Tibial nerve (tissue), 4 donors: ENCODE measurements around the gene ACOT8. TPM values are rescaled to one million over a fixed set of nuclear protein-coding genes. Genes with fewer than 3 reads are reported as not detected.
"Not testable (repeated sequence)": the region's sequence is repeated elsewhere in the genome, so short reads cannot be mapped to it uniquely, and the experiment has no call there.

Experiments used
- DNase-seq, 2 donors: peaks; one replicate each; pipeline ENCODE4 v3.0.0-alpha.2; 2019; ENCODE audit warnings: low spot score in 2 of 2
- H3K27ac ChIP-seq, 4 donors: fragments of 200-600 bp; sonication (generic) in 3 of 4; one replicate each; pipeline ENCODE4 v1.5.1; 2017 to 2019; ENCODE audit warnings: mild to moderate bottlenecking in 1 of 4
- H3K27me3 ChIP-seq, 2 donors: fragments of 200-600 bp; sonication (generic) in 1 of 2; one replicate each; pipeline versions ENCODE4 v1.5.1 to v1.6.0; 2017 to 2019
- H3K36me3 ChIP-seq, 3 donors: fragments of 200-600 bp; sonication (generic); one replicate each; pipeline ENCODE4 v1.5.1; 2018 to 2019
- H3K4me1 ChIP-seq, 4 donors: fragments of 200-600 bp; sonication (generic) in 3 of 4; one replicate each; pipeline ENCODE4 v1.5.1; 2017 to 2019
- H3K4me3 ChIP-seq, 4 donors: fragments of 200-600 bp; sonication (generic) in 3 of 4; one replicate each; pipeline ENCODE4 v1.5.1; 2017 to 2019; ENCODE audit warnings: mild to moderate bottlenecking in 1 of 4, moderate library complexity in 1 of 4
- H3K9me3 ChIP-seq, 4 donors: fragments of 200-600 bp; sonication (generic) in 3 of 4; one replicate each; pipeline ENCODE4 v1.5.1; 2017 to 2019
- EP300 ChIP-seq, 2 donors: sonication (generic); formaldehyde crosslinking; IDR thresholded peaks; one replicate each; pipeline ENCODE4 v1.6.1; 2017; ENCODE audit warnings: antibody characterized with exemption in 2 of 2, mild to moderate bottlenecking in 1 of 2
- POLR2A ChIP-seq, 2 donors: fragments of 450-650 bp; IDR thresholded peaks; one replicate each; pipeline ENCODE4 v1.6.1; 2017; ENCODE audit warnings: antibody characterized with exemption in 2 of 2, mild to moderate bottlenecking in 2 of 2, moderate library complexity in 2 of 2
- WGBS, 2 donors: methylation state at CpG; one replicate each; pipeline ENCODE4 v1.1.5; 2018; 5-methylcytosine and 5-hydroxymethylcytosine counted together
- total RNA-seq, 4 donors: library from RNA; depleted of rRNA; stranded (reverse); fragments of >200 nt; gene quantifications; one replicate each; pipeline ENCODE4 v1.1.0, GENCODE V29; 2016
- TF ChIP-seq, protein P1 (sequence below), 5 experiments: fragments of 200-600 bp in 3 of 5; fragments of 450-650 bp in 2 of 5; sonication (generic) in 3 of 5; IDR thresholded peaks; one replicate each; pipeline ENCODE4 v1.5.1; 2016 to 2019; ENCODE audit warnings: antibody characterized with exemption in 5 of 5, mild to moderate bottlenecking in 3 of 5, moderate library complexity in 2 of 5

ACOT8 gene
- 10 to 100 TPM; 44.4 to 58.4 (median 52.5) TPM for total RNA-seq

DNA sequence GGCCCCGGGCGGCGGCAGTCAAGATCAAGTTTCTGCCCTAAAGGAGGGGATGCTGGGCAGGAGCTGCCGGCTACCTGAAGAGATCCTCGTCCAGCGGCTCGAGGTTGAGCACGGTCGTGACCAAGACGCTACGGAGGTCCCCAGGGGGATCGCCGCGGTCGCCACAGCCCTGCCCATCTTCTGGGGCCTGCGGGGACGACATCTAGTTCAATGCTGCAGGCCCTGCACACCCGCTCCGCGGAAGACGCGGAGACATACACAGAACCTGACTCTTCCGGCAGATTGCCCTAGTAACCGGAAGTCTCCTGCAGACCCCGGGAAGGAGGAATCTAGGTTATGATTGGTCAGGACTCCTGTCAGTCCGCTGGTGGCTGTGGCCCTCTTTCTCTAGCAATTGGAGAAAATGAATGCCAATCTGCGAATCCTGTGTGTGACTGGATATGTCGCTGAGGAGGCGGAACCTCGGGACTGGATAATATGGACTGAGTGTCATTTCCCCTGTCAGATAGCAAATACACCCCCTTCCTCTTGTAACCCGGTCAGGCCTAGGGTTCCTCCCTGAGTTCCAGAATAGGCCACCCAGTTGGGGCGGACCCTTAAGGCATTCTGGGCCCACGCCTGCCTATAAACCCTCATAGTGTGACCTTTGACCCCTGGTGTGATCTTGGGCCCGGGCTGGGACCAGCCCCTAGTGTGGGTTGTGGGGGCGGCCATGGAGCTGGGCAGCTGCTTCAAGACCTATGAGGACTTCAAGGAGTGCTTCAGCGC is at the start of gene ACOT8, which contains the start of gene ZSWIM3:
ACOT8 (minus strand) TSS at position 279 of the 768 bp plus-strand sequence; CDS start at position 202, 77 bp downstream.
ZSWIM3 (plus strand) TSS at position 501 of the 768 bp plus-strand sequence; CDS start at position 713, 212 bp downstream.
- 0% methylated on average over 23 to 35 of the region's 36 CpGs for WGBS, 2 donors
- Histone ChIP-seq H3K4me1 (peaks cover 0 to 51% (median 23%) of the 10 kb centered on the region in 4 donors), H3K9me3 (no peaks in the 10 kb centered on the region), H3K27ac (peak within 1 kb of the TSS; percentile 37 to 87 (median 82)), H3K27me3 (no peaks in the 10 kb centered on the region), H3K4me3 (peak within 1 kb of the TSS; percentile 66 to 99 (median 88)), H3K36me3 (peaks cover 0 to 29% (median 0%) of the 10 kb centered on the region in 3 donors)
- peak; percentile 91 to 100 for DNase-seq
- peak in 1 of 2 donors; percentile 80 for TF ChIP-seq EP300 (IDR thresholded peaks at IDR 0.05)
- TF ChIP-seq POLR2A (IDR thresholded peaks at IDR 0.05), result peak; percentile 36 to 79
- TF ChIP-seq, protein P1, sequence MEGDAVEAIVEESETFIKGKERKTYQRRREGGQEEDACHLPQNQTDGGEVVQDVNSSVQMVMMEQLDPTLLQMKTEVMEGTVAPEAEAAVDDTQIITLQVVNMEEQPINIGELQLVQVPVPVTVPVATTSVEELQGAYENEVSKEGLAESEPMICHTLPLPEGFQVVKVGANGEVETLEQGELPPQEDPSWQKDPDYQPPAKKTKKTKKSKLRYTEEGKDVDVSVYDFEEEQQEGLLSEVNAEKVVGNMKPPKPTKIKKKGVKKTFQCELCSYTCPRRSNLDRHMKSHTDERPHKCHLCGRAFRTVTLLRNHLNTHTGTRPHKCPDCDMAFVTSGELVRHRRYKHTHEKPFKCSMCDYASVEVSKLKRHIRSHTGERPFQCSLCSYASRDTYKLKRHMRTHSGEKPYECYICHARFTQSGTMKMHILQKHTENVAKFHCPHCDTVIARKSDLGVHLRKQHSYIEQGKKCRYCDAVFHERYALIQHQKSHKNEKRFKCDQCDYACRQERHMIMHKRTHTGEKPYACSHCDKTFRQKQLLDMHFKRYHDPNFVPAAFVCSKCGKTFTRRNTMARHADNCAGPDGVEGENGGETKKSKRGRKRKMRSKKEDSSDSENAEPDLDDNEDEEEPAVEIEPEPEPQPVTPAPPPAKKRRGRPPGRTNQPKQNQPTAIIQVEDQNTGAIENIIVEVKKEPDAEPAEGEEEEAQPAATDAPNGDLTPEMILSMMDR (IDR thresholded peaks at IDR 0.05), result peak in 1 of 5 experiments; percentile 29

DNA sequence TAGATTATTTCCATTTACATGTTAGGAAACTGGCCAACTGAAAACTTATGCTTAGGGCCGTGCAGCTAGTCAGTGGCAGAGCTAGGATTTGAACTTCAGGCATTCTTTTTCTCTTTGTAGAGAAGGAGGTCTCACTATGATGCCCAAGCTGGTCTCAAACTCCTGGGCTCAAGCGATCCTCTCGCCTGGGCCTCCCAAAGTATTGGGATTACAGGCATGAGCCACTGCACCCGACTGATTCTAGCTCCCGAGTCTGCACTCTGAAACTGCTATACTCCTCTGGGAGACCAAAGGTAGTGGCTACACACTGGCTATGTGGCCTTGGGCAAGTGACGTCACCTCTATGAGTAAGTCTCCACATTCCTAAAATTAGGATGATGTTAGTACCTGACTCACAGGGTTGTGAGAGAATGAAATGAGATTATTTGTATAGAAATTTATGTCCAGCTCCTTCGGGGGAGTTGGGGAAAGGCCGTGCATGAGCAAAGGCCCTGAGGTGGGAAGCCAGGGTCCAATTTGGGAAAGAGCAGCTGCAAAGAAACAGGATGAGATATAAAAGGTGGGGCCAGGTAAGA is 48.4 kb upstream of the ACOT8 start:
- H3K4me1 ChIP-seq, result peaks cover 0 to 9% (median 0%) of the 10 kb centered on the region in 4 donors
- no peak for DNase-seq
- no peaks in the 10 kb centered on the region for H3K9me3 ChIP-seq
- no peak overlapping the region for H3K27ac ChIP-seq
- no peak overlapping the region for H3K4me3 ChIP-seq
- TF ChIP-seq, protein P1 (IDR thresholded peaks at IDR 0.05), result no peak
- TF ChIP-seq POLR2A (IDR thresholded peaks at IDR 0.05) (no peak), EP300 (IDR thresholded peaks at IDR 0.05) (no peak)
- no peaks in the 10 kb centered on the region for H3K27me3 ChIP-seq
- 87 to 88% methylated on average over 8 of the region's 8 CpGs for WGBS, 2 donors
- peaks cover 0 to 74% (median 0%) of the 10 kb centered on the region in 3 donors for H3K36me3 ChIP-seq

DNA sequence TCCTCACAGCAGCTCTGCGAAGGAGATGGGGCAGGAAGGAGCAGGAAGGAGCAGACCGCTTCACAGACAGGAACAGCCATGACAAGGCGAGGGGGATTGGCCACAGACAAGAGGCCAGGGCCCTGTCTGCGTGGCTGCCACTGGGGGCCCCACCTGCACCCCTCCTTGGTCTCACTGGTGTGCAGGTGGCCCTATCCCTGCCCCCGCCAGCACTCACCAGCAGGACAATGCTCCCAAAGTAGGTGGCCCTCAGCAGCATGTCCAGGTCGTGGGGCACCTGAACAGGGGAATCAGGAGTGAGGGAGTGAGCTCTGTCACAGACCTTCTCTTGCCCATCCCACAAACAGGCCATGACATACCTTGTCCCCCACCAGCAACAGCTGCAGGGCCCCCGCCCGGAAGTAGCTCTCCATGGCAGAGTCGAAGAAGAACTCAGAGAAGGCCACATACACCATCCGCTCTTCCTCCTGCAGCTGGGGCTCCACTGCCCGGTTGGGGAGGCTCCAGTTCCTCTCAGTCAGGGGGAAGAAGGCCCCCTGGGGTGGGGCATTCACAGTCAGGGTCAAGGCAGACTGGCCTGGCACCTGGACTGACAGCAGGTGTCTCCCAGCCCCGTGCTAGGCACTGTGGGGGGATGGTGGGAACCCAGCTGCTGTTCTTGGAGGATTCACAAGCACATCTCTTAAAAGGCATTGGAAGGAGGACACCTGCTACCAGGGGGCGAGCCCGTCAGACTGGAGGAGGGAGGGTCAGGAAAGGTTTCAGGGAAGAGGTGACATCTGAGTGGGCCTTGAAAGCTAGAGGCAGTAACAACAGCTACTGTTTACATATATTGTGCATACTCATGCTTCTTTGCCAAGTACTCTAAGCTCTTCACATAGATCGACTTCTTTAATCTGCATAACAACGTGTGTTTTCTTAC is 47.7 kb upstream of the ACOT8 start:
- DNase-seq, result no peak
- WGBS, 2 donors, result 82 to 84% methylated on average over 15 to 16 of the region's 16 CpGs
- H3K27me3 ChIP-seq, result no peaks in the 10 kb centered on the region
- TF ChIP-seq, protein P1 (IDR thresholded peaks at IDR 0.05), result no peak
- TF ChIP-seq EP300 (IDR thresholded peaks at IDR 0.05), result no peak
- no peak for TF ChIP-seq POLR2A (IDR thresholded peaks at IDR 0.05)
- peaks cover 0 to 80% (median 0%) of the 10 kb centered on the region in 3 donors for H3K36me3 ChIP-seq
- H3K4me3 ChIP-seq, result no peak overlapping the region
- H3K4me1 ChIP-seq, result peaks cover 0 to 1% (median 0%) of the 10 kb centered on the region in 4 donors
- H3K27ac ChIP-seq, result no peak overlapping the region
- H3K9me3 ChIP-seq, result no peaks in the 10 kb centered on the region

DNA sequence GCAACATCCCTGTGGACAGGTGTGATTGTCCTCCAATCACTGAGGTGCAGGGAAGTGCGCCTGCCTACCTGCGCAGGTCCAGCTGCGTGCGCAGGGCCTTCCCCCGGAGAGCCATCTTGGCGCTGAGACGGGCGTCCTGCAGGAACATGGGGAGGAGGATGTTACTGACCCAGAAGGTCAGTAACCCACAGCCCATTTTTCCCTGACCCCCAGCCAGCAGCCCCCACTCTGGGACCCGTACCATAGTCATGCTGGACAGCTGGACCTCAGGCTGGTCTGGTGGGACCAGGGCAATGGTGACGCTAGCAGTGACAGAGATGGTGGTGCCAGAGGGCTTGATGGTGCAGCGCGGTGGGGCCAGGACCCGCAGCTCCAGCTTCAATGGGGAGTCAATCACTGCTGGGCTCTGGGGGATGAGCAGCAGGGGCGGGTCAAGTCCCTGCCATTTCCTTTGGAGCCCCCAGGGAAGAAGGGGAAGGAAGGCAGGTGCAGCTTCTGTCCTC is 45.1 kb upstream of the ACOT8 start:
- Histone ChIP-seq H3K4me1 (no peaks in the 10 kb centered on the region), H3K4me3 (no peak overlapping the region), H3K27ac (no peak overlapping the region), H3K27me3 (no peaks in the 10 kb centered on the region), H3K9me3 (no peaks in the 10 kb centered on the region), H3K36me3 (peaks cover 0 to 92% (median 0%) of the 10 kb centered on the region in 3 donors)
- DNase-seq, result no peak
- WGBS, 2 donors, result 82 to 85% methylated on average over 14 of the region's 14 CpGs
- TF ChIP-seq POLR2A (IDR thresholded peaks at IDR 0.05) (no peak), EP300 (IDR thresholded peaks at IDR 0.05) (no peak)
- TF ChIP-seq, protein P1 (IDR thresholded peaks at IDR 0.05), result no peak

DNA sequence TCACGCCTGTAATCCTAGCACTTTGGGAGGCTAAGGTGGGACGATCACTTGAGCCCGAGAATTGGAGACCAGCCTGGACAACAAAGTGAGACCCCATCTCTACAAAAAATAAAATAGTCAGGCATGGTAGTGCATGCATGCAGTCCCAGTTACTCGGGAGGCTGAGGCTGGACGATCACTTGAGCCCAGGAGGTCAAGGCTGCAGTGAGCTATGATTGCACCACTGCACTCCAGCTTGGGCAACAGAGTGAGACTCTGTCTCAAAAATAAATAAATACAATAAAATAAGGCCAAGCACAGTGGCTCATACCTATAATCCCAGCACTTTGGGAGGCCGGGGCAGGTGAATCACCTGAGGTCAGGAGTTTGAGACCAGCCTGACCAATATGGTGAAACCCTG is 44.1 kb upstream of the ACOT8 start:
- H3K36me3 ChIP-seq, result peaks cover 0 to 99% (median 6%) of the 10 kb centered on the region in 3 donors
- WGBS, 2 donors, result 95 to 97% methylated on average over 6 of the region's 6 CpGs
- H3K27me3 ChIP-seq, H3K27ac ChIP-seq, H3K4me1 ChIP-seq, DNase-seq, H3K9me3 ChIP-seq, H3K4me3 ChIP-seq: not testable (repeated sequence)
